Naive thymus-derived CD4-positive, alpha-beta T cell (primary cell): ENCODE results near the gene DMXL1. TPM values are rescaled to one million over a fixed set of nuclear protein-coding genes. Genes with fewer than 3 reads are reported as not detected.

Source experiments
- ATAC-seq: fragments of 150-1000 bp; cut with Tn5 transposase; 2 replicates; pipeline ENCODE4 v1.10.0; 2021; ENCODE audit warnings: mild to moderate bottlenecking, moderate library complexity
- CTCF ChIA-PET: fragments of 350-600 bp; sonication (Branson Sonifier 250); formaldehyde crosslinking; loops from one replicate; lab custom pipeline; 2021; ENCODE audit warnings: antibody characterized with exemption; lab: Charles Lee
- POLR2A ChIA-PET: fragments of 350-600 bp; sonication (Branson Sonifier 250); formaldehyde crosslinking; loops from one replicate; lab custom pipeline; 2021; ENCODE audit warnings: antibody characterized with exemption, inconsistent platforms; lab: Charles Lee
- DNase-seq, 9 donors: peaks; one replicate each; pipeline versions ENCODE4 v3.0.0 to v3.0.0-alpha.2; 2020 to 2022; ENCODE audit warnings: mixed read lengths in 1 of 9
- H3K27ac ChIP-seq: one replicate; pipeline ENCODE4 v1.7.0; 2013; ENCODE audit warnings: mild to moderate bottlenecking, low read depth, low read length, moderate library complexity
- H3K27me3 ChIP-seq, 2 donors: one replicate each; pipeline ENCODE4 v1.7.0; 2013; ENCODE audit warnings: low read length in 2 of 2, mild to moderate bottlenecking in 2 of 2, moderate library complexity in 2 of 2; ENCODE audit not compliant: control insufficient read depth in 2 of 2, insufficient read depth in 2 of 2
- H3K36me3 ChIP-seq, 3 experiments: 1 replicate in 2 of 3; 2 replicates in 1 of 3; pipeline ENCODE4 v1.7.0; 2013; ENCODE audit warnings: low read length in 3 of 3, mild to moderate bottlenecking in 3 of 3, moderate library complexity in 1 of 3; ENCODE audit not compliant: insufficient read depth in 3 of 3, control insufficient read depth in 2 of 3
- H3K4me1 ChIP-seq, 2 donors: one replicate each; pipeline ENCODE4 v1.7.0; 2013; ENCODE audit warnings: low read length in 2 of 2, mild to moderate bottlenecking in 2 of 2, moderate library complexity in 1 of 2; ENCODE audit not compliant: control insufficient read depth in 2 of 2, insufficient read depth in 2 of 2
- H3K4me3 ChIP-seq: 2 replicates; pipeline ENCODE4 v1.7.0; 2013; ENCODE audit warnings: mild to moderate bottlenecking, low read length
- H3K9me3 ChIP-seq, 3 experiments: 1 replicate in 2 of 3; 2 replicates in 1 of 3; pipeline ENCODE4 v1.7.0; 2013; ENCODE audit warnings: low read length in 3 of 3; ENCODE audit not compliant: control insufficient read depth in 2 of 3
- H3K27ac Mint-ChIP-seq, 9 donors: one replicate each; pipeline ENCODE4 v1.8.0; 2020 to 2022; ENCODE audit warnings: mixed read lengths in 9 of 9, mild to moderate bottlenecking in 8 of 9, moderate library complexity in 5 of 9, inconsistent platforms in 2 of 9
- H3K27me3 Mint-ChIP-seq, 5 donors: one replicate each; pipeline ENCODE4 v1.8.0; 2021 to 2022; ENCODE audit warnings: mixed read lengths in 5 of 5, mild to moderate bottlenecking in 1 of 5
- H3K36me3 Mint-ChIP-seq, 5 donors: one replicate each; pipeline ENCODE4 v1.8.0; 2020 to 2022; ENCODE audit warnings: mixed read lengths in 5 of 5, mild to moderate bottlenecking in 3 of 5, inconsistent platforms in 1 of 5
- H3K4me1 Mint-ChIP-seq, 7 donors: one replicate each; pipeline ENCODE4 v1.8.0; 2020 to 2022; ENCODE audit warnings: mixed read lengths in 7 of 7, mild to moderate bottlenecking in 3 of 7, inconsistent platforms in 1 of 7
- H3K4me3 Mint-ChIP-seq, 10 donors: one replicate each; pipeline ENCODE4 v1.8.0; 2020 to 2022; ENCODE audit warnings: mild to moderate bottlenecking in 10 of 10, mixed read lengths in 10 of 10, moderate library complexity in 6 of 10, inconsistent platforms in 2 of 10
- H3K9me3 Mint-ChIP-seq, 11 donors: one replicate each; pipeline ENCODE4 v1.8.0; 2020 to 2022; ENCODE audit warnings: mixed read lengths in 11 of 11, mild to moderate bottlenecking in 4 of 11, inconsistent platforms in 1 of 11, moderate library complexity in 1 of 11
- intact Hi-C, 2 donors: fragments of 100-400 bp; cut with micrococcal nuclease; formaldehyde crosslinking; loops; one replicate each; pipeline ENCODE4 v1.15.1; 2023
- polyA plus RNA-seq, 2 donors: library from polyadenylated mRNA; unstranded; fragments of 300-500 nt; fragmentation: Illumina TruSeq; gene quantifications; one replicate each; pipeline ENCODE4 v1.2.3, GENCODE V29; 2021
- total RNA-seq, 6 experiments: library from RNA in 5 of 6; stranded (reverse) in 5 of 6; gene quantifications; 1 replicate in 5 of 6; 2 replicates in 1 of 6; pipeline ENCODE4 v1.2.3 and lab custom pipeline; 2021 to 2026

The DMXL1 gene
- total and polyA plus RNA-seq, 7 experiments from 2014 or later, result 16.5 to 40.8 (median 32.0) TPM

GRCh38 chr5:119161430-119161829 is 90.5 kb downstream of the DMXL1 start:
- H3K27me3 ChIP-seq, result no peaks in the 10 kb centered on the region
- Mint-ChIP-seq H3K4me3 (no peak overlapping the region), H3K9me3 (peaks cover 4 to 16% (median 11%) of the 10 kb centered on the region in 11 donors), H3K4me1 (peaks cover 0 to 5% (median 0%) of the 10 kb centered on the region in 7 donors), H3K27ac (peak overlapping the region in 1 of 9 donors; percentile 30), H3K27me3 (no peaks in the 10 kb centered on the region), H3K36me3 (peaks cover 15 to 68% (median 66%) of the 10 kb centered on the region in 5 donors)
- ATAC-seq (no peak), DNase-seq (no peak)
- H3K27ac ChIP-seq, result no peak overlapping the region
- CTCF ChIA-PET, result no interaction called here
- H3K4me1 ChIP-seq, result no peaks in the 10 kb centered on the region
- no peak overlapping the region for H3K4me3 ChIP-seq
- intact Hi-C loops, result no loop called here
- H3K36me3 ChIP-seq, result peaks cover 0 to 19% (median 0%) of the 10 kb centered on the region in 3 experiments
- no peaks in the 10 kb centered on the region for H3K9me3 ChIP-seq
- POLR2A ChIA-PET, result no interaction called here

GRCh38 chr5:119166026-119166425 is 95.1 kb downstream of the DMXL1 start:
- Mint-ChIP-seq H3K27me3 (no peaks in the 10 kb centered on the region), H3K27ac (no peak overlapping the region), H3K4me3 (no peak overlapping the region), H3K4me1 (peaks cover 0 to 10% (median 5%) of the 10 kb centered on the region in 7 donors), H3K9me3 (peaks cover 0 to 2% (median 0%) of the 10 kb centered on the region in 11 donors), H3K36me3 (peaks cover 6 to 47% (median 41%) of the 10 kb centered on the region in 5 donors)
- CTCF ChIA-PET, result no interaction called here
- Histone ChIP-seq H3K9me3 (no peaks in the 10 kb centered on the region), H3K4me3 (no peak overlapping the region), H3K4me1 (peaks cover 0 to 4% of the 10 kb centered on the region in 2 donors), H3K27me3 (no peaks in the 10 kb centered on the region), H3K36me3 (peaks cover 0 to 19% (median 0%) of the 10 kb centered on the region in 3 experiments), H3K27ac (no peak overlapping the region)
- no peak for ATAC-seq
- no peak for DNase-seq
- intact Hi-C loops, result no loop called here
- POLR2A ChIA-PET, result interaction anchor here (0.5 kb wide), 1 partner anchor 175 kb away, joined by 3 read pairs; no protein-coding TSS in a partner anchor

GRCh38 chr5:119168401-119168800 is 97.5 kb downstream of the DMXL1 start:
- Mint-ChIP-seq H3K4me1 (peaks cover 0 to 10% (median 5%) of the 10 kb centered on the region in 7 donors), H3K9me3 (peaks cover 0 to 2% (median 0%) of the 10 kb centered on the region in 11 donors), H3K36me3 (peaks cover 6 to 47% (median 36%) of the 10 kb centered on the region in 5 donors), H3K27ac (no peak overlapping the region), H3K27me3 (no peaks in the 10 kb centered on the region), H3K4me3 (no peak overlapping the region)
- peaks cover 0 to 13% (median 0%) of the 10 kb centered on the region in 3 experiments for H3K36me3 ChIP-seq
- DNase-seq, result no peak
- H3K9me3 ChIP-seq, result no peaks in the 10 kb centered on the region
- POLR2A ChIA-PET, result no interaction called here
- peaks cover 0 to 4% of the 10 kb centered on the region in 2 donors for H3K4me1 ChIP-seq
- no peak for ATAC-seq
- H3K27ac ChIP-seq, result no peak overlapping the region
- H3K4me3 ChIP-seq, result no peak overlapping the region
- intact Hi-C loops, result no loop called here
- H3K27me3 ChIP-seq, result no peaks in the 10 kb centered on the region
- CTCF ChIA-PET, result interaction anchor here (0.6 to 0.8 kb wide), 2 partner anchors 58 to 139 kb away, joined by 3 to 6 read pairs; no protein-coding TSS in a partner anchor

GRCh38 chr5:119171686-119172085 is 100.8 kb downstream of the DMXL1 start:
- intact Hi-C loops, result no loop called here
- H3K36me3 ChIP-seq, result no peaks in the 10 kb centered on the region
- ChIA-PET CTCF (no interaction called here), POLR2A (no interaction called here)
- no peaks in the 10 kb centered on the region for H3K9me3 ChIP-seq
- H3K4me3 Mint-ChIP-seq, result no peak overlapping the region
- H3K9me3 Mint-ChIP-seq, result no peaks in the 10 kb centered on the region
- H3K36me3 Mint-ChIP-seq, result peaks cover 6 to 50% (median 35%) of the 10 kb centered on the region in 5 donors
- H3K27me3 Mint-ChIP-seq, result no peaks in the 10 kb centered on the region
- no peak overlapping the region for H3K27ac Mint-ChIP-seq
- peaks cover 0 to 4% of the 10 kb centered on the region in 2 donors for H3K4me1 ChIP-seq
- DNase-seq (no peak), ATAC-seq (no peak)
- H3K4me3 ChIP-seq, result no peak overlapping the region
- H3K4me1 Mint-ChIP-seq, result peaks cover 0 to 15% (median 8%) of the 10 kb centered on the region in 7 donors
- H3K27ac ChIP-seq, result no peak overlapping the region
- H3K27me3 ChIP-seq, result no peaks in the 10 kb centered on the region

GRCh38 chr5:119174578-119175163 is 103.8 kb downstream of the DMXL1 start:
- no peaks in the 10 kb centered on the region for H3K9me3 ChIP-seq
- H3K27ac ChIP-seq, result no peak overlapping the region
- no peaks in the 10 kb centered on the region for H3K27me3 ChIP-seq
- no peak overlapping the region for H3K4me3 Mint-ChIP-seq
- ATAC-seq (no peak), DNase-seq (no peak)
- H3K36me3 Mint-ChIP-seq, result peaks cover 6 to 55% (median 37%) of the 10 kb centered on the region in 5 donors
- H3K27me3 Mint-ChIP-seq, result no peaks in the 10 kb centered on the region
- H3K4me1 ChIP-seq, result no peaks in the 10 kb centered on the region
- H3K36me3 ChIP-seq, result no peaks in the 10 kb centered on the region
- H3K27ac Mint-ChIP-seq, result no peak overlapping the region
- H3K9me3 Mint-ChIP-seq, result no peaks in the 10 kb centered on the region
- no peak overlapping the region for H3K4me3 ChIP-seq
- peaks cover 0 to 9% (median 4%) of the 10 kb centered on the region in 7 donors for H3K4me1 Mint-ChIP-seq
- ChIA-PET CTCF (interaction anchor here (0.6 kb wide), 1 partner anchor 198 kb away, joined by 3 read pairs; no protein-coding TSS in a partner anchor), POLR2A (no interaction called here)
- intact Hi-C loops, result no loop called here

GRCh38 chr5:119176785-119177184 is 105.9 kb downstream of the DMXL1 start:
- peaks cover 0 to 51% (median 25%) of the 10 kb centered on the region in 5 donors for H3K36me3 Mint-ChIP-seq
- ChIA-PET POLR2A (no interaction called here), CTCF (no interaction called here)
- H3K27ac ChIP-seq, result no peak overlapping the region
- DNase-seq, result no peak
- no peak overlapping the region for H3K4me3 ChIP-seq
- intact Hi-C loops, result no loop called here
- no peaks in the 10 kb centered on the region for H3K27me3 ChIP-seq
- H3K4me3 Mint-ChIP-seq, result no peak overlapping the region
- no peaks in the 10 kb centered on the region for H3K27me3 Mint-ChIP-seq
- no peaks in the 10 kb centered on the region for H3K9me3 Mint-ChIP-seq
- H3K4me1 Mint-ChIP-seq, result peaks cover 0 to 9% (median 5%) of the 10 kb centered on the region in 7 donors
- H3K36me3 ChIP-seq, result no peaks in the 10 kb centered on the region
- no peak for ATAC-seq
- no peaks in the 10 kb centered on the region for H3K4me1 ChIP-seq
- no peaks in the 10 kb centered on the region for H3K9me3 ChIP-seq
- H3K27ac Mint-ChIP-seq, result no peak overlapping the region

- Mint-ChIP-seq H3K4me1 (peaks cover 0 to 9% (median 5%) of the 10 kb centered on the region in 7 donors), H3K27me3 (no peaks in the 10 kb centered on the region), H3K4me3 (no peak overlapping the region), H3K36me3 (peaks cover 0 to 49% (median 25%) of the 10 kb centered on the region in 5 donors), H3K27ac (no peak overlapping the region), H3K9me3 (no peaks in the 10 kb centered on the region)
- ATAC-seq, result no peak
- Histone ChIP-seq H3K9me3 (no peaks in the 10 kb centered on the region), H3K36me3 (no peaks in the 10 kb centered on the region), H3K27ac (no peak overlapping the region), H3K4me1 (no peaks in the 10 kb centered on the region), H3K27me3 (no peaks in the 10 kb centered on the region), H3K4me3 (no peak overlapping the region)
- ChIA-PET CTCF (no interaction called here), POLR2A (no interaction called here)
- intact Hi-C loops, result no loop called here
- no peak for DNase-seq
Observed at GRCh38 chr5:119177226-119177625, 106.3 kb downstream of the DMXL1 start.
